Astrocyte (in vitro differentiated cells and primary cell): Measurements from ENCODE around the gene EGFL6.

Experiments used
- CTCF ChIP-seq: IDR thresholded peaks from 2 replicates; pipeline ENCODE4 v1.5.1; 2011; ENCODE audit warnings: low read depth, mild to moderate bottlenecking, inconsistent platforms, low read length, moderate library complexity; ENCODE audit not compliant: insufficient read depth
- EZH2 ChIP-seq: IDR thresholded peaks from 2 replicates; pipeline ENCODE4 v1.6.1; 2012; ENCODE audit warnings: mild to moderate bottlenecking, low read length, inconsistent platforms; ENCODE audit not compliant: insufficient read depth

GRCh38 chrX:13664020-13664419, 94.6 kb downstream of the EGFL6 start:
- no peak for TF ChIP-seq CTCF
- no peak for TF ChIP-seq EZH2
